Pancreas (tissue), 10 donors: ENCODE results near the gene ALK. TPM values are rescaled to one million over a fixed set of nuclear protein-coding genes. Genes with fewer than 3 reads are reported as not detected.

Experiments used
- ATAC-seq, 4 donors: fragments of 200-7000 bp; cut with Tn5 transposase; one replicate each; pipeline versions ENCODE4 v1.8.0 to v1.9.1; 2020; ENCODE audit warnings: mild to moderate bottlenecking in 4 of 4, moderate library complexity in 4 of 4
- DNase-seq, 6 donors: peaks; one replicate each; pipeline ENCODE4 v3.0.0-alpha.2; 2020
- FAIRE-seq: peaks from 2 replicates; lab custom pipeline; 2012; peaks lifted over from hg19 to GRCh38; lab: Jason Lieb, UNC
- H3K27ac ChIP-seq, 4 donors: fragments of 200-600 bp; sonication (generic); 1 replicate in 3 of 4; 2 replicates in 1 of 4; pipeline versions ENCODE4 v1.5.0 to v1.8.0; 2020
- H3K27me3 ChIP-seq, 4 donors: fragments of 200-600 bp; one replicate each; pipeline ENCODE4 v1.8.0; 2021
- H3K36me3 ChIP-seq, 3 donors: fragments of 200-600 bp; sonication (generic) in 1 of 3; one replicate each; pipeline versions ENCODE4 v1.5.0 to v1.8.0; 2020 to 2021
- H3K4me1 ChIP-seq, 3 donors: fragments of 200-600 bp; one replicate each; pipeline ENCODE4 v1.8.0; 2021
- H3K4me3 ChIP-seq, 4 donors: fragments of 200-600 bp; sonication (generic) in 2 of 4; one replicate each; pipeline versions ENCODE4 v1.5.0 to v1.8.0; 2020 to 2021
- H3K9me3 ChIP-seq, 4 donors: fragments of 200-600 bp; one replicate each; pipeline ENCODE4 v1.8.0; 2021
- WGBS, 2 donors: extraction: QIAGEN DNeasy Blood & Tissue Kit; methylation state at CpG; one replicate each; pipeline ENCODE4 v1.1.7; 2013; 5-methylcytosine and 5-hydroxymethylcytosine counted together
- intact Hi-C, 3 donors: fragments of 100-400 bp; cut with DNase I; formaldehyde crosslinking; loops; one replicate each; pipeline versions ENCODE4 v1.11.1 to v1.14.2; 2022
- polyA plus RNA-seq, 2 donors: library from polyadenylated mRNA; stranded (reverse); fragments of 200-250 nt; gene quantifications; one replicate each; pipeline ENCODE4 v1.2.3, GENCODE V29; 2013
- total RNA-seq, 6 donors: library from RNA; stranded (reverse); fragmentation: NEBNext Ultra II Directional in 4 of 6; extraction: Animal tissue kit (Norgen Biotek cat#: 25700) in 4 of 6; gene quantifications; one replicate each; pipeline versions ENCODE4 v1.2.1 to v1.2.4, GENCODE V29; 2021 to 2023
- TF ChIP-seq, protein P1 (sequence below), 4 donors: fragments of 200-600 bp; sonication (generic) in 3 of 4; IDR thresholded peaks; one replicate each; pipeline versions ENCODE4 v1.5.0 to v1.8.0; 2021; ENCODE audit warnings: antibody characterized with exemption in 4 of 4
- donor health status: healthy with polysubstance abuse.
- donor health status: DM: no; HTN: no; CAD: no; lungs with moderate emphysema.
- donor health status: DM: no; HTN: no; CAD: no.
- donor health status: control.
- donor health status: control.
- donor health status: Bipolar disorder and iron deficiency.
- donor health status: DM: yes; HTN: yes; CAD: no.
- donor health status: DM: no; HTN: no; CAD: no.
- donor health status: DM: no; HTN: no; CAD: no.
- donor health status: DM: yes; HTN: yes; CAD: no.

Gene ALK
- total and polyA plus RNA-seq, 8 donors, result 0.05 to 0.17 (median 0.09) TPM; not detected in 2

DNA sequence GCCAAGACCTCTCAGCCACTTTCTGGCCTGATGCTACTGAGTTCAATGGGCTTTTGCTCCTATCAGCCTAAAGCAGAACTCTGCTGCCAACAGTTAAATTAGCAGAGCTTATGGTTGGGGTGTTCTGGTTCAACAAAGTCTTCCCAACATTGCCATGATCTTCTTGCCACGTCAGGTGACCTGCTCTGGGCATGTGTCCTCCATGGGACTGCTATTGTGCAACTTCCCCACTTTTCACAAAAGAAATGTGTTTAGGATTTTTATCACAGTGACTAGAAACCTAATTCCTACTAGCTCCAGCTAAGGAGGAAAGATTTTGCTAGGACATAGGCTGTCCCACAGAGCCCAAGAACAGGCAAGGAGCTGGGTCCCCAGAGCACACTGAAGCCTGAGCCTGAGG lies 56.4 kb downstream of the ALK start:
- Histone ChIP-seq H3K36me3 (no peaks in the 10 kb centered on the region), H3K27ac (no peak overlapping the region), H3K9me3 (no peaks in the 10 kb centered on the region), H3K4me1 (no peaks in the 10 kb centered on the region), H3K27me3 (no peaks in the 10 kb centered on the region), H3K4me3 (no peak overlapping the region)
- intact Hi-C loops, result no loop called here
- ATAC-seq (no peak), FAIRE-seq (no peak), DNase-seq (no peak)
- TF ChIP-seq, protein P1, sequence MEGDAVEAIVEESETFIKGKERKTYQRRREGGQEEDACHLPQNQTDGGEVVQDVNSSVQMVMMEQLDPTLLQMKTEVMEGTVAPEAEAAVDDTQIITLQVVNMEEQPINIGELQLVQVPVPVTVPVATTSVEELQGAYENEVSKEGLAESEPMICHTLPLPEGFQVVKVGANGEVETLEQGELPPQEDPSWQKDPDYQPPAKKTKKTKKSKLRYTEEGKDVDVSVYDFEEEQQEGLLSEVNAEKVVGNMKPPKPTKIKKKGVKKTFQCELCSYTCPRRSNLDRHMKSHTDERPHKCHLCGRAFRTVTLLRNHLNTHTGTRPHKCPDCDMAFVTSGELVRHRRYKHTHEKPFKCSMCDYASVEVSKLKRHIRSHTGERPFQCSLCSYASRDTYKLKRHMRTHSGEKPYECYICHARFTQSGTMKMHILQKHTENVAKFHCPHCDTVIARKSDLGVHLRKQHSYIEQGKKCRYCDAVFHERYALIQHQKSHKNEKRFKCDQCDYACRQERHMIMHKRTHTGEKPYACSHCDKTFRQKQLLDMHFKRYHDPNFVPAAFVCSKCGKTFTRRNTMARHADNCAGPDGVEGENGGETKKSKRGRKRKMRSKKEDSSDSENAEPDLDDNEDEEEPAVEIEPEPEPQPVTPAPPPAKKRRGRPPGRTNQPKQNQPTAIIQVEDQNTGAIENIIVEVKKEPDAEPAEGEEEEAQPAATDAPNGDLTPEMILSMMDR (IDR thresholded peaks at IDR 0.05), result no peak
- 0% methylated on average over 1 of the region's 1 CpG for WGBS, 2 donors

DNA sequence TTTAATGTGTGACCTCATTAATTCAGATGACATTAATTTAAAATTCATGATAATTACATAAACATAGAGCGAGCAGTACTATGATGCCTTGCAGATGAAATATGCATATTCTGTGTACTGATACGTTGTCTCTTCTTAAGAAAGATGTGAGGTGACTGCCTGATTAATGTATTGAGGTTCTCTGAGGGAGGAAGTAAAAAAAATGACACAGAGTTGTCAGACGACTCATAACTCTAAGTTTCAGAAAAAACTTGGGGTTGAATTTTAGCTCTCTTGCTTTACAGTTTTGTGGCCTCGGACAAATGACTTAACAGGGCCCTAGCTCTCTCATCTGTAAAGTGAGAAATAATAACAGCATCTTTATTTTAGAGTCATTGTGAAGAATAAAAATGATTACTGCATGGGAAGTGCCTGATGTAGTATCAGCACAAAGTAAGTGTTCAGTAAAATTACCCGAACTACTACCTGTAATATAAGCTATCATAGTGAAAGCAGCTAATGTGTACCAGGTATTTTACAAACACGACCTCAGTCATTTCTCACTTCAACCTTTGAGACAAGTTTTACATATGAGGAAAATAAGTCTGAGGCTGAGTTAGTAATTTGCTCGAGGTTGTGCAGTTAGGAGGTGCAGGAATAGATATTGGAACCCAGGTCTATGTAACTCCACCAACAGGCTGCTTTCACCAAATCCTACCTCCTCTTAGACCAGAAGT lies 65.3 kb downstream of the ALK start:
- Histone ChIP-seq H3K9me3 (no peaks in the 10 kb centered on the region), H3K36me3 (no peaks in the 10 kb centered on the region), H3K27ac (no peak overlapping the region), H3K27me3 (no peaks in the 10 kb centered on the region), H3K4me3 (no peak overlapping the region), H3K4me1 (no peaks in the 10 kb centered on the region)
- no peak for FAIRE-seq
- TF ChIP-seq, protein P1 (IDR thresholded peaks at IDR 0.05), result no peak
- intact Hi-C loops, result no loop called here
- DNase-seq, result no peak
- 72 to 86% methylated on average over 7 of the region's 7 CpGs for WGBS, 2 donors
- no peak for ATAC-seq

DNA sequence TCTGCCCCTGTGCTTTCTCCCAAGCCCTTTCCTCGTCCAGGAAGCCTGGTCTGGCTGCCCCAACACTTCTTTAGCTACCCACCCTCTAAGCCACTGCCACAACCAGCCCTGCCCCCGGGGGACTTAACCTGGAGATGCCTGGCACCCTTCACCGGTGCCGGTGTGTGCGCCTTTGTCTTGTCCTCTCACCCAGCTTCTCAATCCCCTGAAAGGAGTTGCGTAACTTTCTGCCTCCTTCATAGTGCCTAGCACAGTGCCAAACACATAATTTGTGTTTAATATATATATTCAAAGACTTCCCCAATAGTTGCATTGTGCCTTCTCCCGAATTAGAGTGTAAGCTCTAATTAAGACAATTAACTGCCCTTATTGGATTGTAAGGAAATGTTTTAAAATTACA lies 70.6 kb downstream of the ALK start:
- intact Hi-C loops, result no loop called here
- 85 to 90% methylated on average over 7 of the region's 7 CpGs for WGBS, 2 donors
- ATAC-seq (no peak), FAIRE-seq (no peak), DNase-seq (no peak)
- TF ChIP-seq, protein P1 (IDR thresholded peaks at IDR 0.05), result no peak
- Histone ChIP-seq H3K9me3 (no peaks in the 10 kb centered on the region), H3K36me3 (no peaks in the 10 kb centered on the region), H3K27ac (no peak overlapping the region), H3K4me1 (no peaks in the 10 kb centered on the region), H3K4me3 (no peak overlapping the region), H3K27me3 (no peaks in the 10 kb centered on the region)

DNA sequence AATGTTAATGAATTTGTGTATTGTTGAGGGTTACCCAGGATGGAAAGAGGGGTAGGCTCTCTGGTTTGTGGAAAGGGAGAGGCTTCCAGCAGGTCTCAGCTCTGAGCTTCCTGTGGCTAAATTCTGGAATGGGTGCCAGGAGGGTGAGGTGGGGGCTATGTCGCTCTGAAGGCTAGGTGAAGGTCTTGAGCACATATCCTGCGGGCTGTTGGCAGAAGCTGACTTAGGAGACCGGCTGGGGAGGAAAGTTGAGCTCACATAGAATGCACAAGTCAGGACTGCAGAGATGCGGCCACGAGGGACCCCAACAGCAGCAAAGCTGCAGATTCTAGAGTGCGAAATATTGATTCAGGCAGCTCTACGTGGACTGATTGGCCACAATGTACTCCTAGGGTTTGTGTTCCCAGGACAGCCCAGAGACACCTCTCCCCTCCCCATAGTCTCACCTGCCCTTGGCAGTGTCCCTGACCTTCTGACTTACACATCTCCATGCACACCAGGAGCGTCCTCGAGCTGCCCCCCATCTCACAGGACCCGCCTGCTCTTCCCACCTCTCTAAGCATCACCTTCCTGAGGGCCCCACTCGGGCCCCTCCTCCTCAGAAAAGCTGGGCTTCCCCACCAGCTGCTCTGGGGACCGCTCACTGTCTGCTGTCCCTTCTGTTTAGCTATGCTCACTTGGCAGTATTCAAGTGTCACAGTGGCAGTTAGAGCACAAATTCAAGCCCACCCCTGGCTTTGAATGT lies 72.6 kb downstream of the ALK start:
- H3K36me3 ChIP-seq, result no peaks in the 10 kb centered on the region
- ATAC-seq (no peak), FAIRE-seq (no peak), DNase-seq (no peak)
- no peaks in the 10 kb centered on the region for H3K27me3 ChIP-seq
- H3K27ac ChIP-seq, result no peak overlapping the region
- intact Hi-C loops, result loop anchor here in 2 of 3 donors (10.0 kb wide), 2 partner anchors 544 to 554 kb away; no protein-coding TSS in a partner anchor
- no peak overlapping the region for H3K4me3 ChIP-seq
- H3K4me1 ChIP-seq, result no peaks in the 10 kb centered on the region
- whole genome bisulfite sequencing, 2 donors, result 63 to 65% methylated on average over 12 of the region's 12 CpGs
- TF ChIP-seq, protein P1 (IDR thresholded peaks at IDR 0.05), result no peak
- no peaks in the 10 kb centered on the region for H3K9me3 ChIP-seq
